Measurements from ENCODE around the gene KCTD7.

- TF ChIP-seq POLR2A (IDR thresholded peaks at IDR 0.05; ENCODE audit: low read depth, low read length) (no peak), POLR2AphosphoS5 (IDR thresholded peaks at IDR 0.05; ENCODE audit: low read depth, low read length) (no peak), POU2F2 (IDR thresholded peaks at IDR 0.05; ENCODE audit: low read depth, low read length) (no peak)
These were observed 40.0 kb downstream of the KCTD7 start for GRCh38 chr7:66668677-66669076.

All from GM12891 (cell line).